Astrocyte (in vitro differentiated cells and primary cell): Measurements from ENCODE around the gene ANKRD30A. TPM values are rescaled to one million over a fixed set of nuclear protein-coding genes. Genes with fewer than 3 reads are reported as not detected.
"Not testable (repeated sequence)": the region's sequence is repeated elsewhere in the genome, so short reads cannot be mapped to it uniquely, and the experiment has no call there.

ENCODE experiments used
- DNase-seq: peaks from one replicate; pipeline ENCODE4 v3.0.0-alpha.2; 2010; ENCODE audit warnings: low read depth
- FAIRE-seq: peaks from 2 replicates; lab custom pipeline; 2011; peaks lifted over from hg19 to GRCh38; lab: Jason Lieb, UNC
- H2AFZ ChIP-seq: 2 replicates; pipeline ENCODE4 v1.6.0; 2012; ENCODE audit warnings: low read depth, low read length, inconsistent platforms
- H3K27ac ChIP-seq: 2 replicates; pipeline ENCODE4 v1.5.1; 2011; ENCODE audit warnings: low read depth, low read length, inconsistent platforms
- H3K27me3 ChIP-seq: 2 replicates; pipeline ENCODE4 v1.6.0; 2011; ENCODE audit warnings: low read length, inconsistent platforms; ENCODE audit not compliant: insufficient read depth
- H3K36me3 ChIP-seq: 2 replicates; pipeline ENCODE4 v1.5.1; 2011; ENCODE audit warnings: low read length, inconsistent platforms; ENCODE audit not compliant: insufficient read depth
- H3K4me1 ChIP-seq: 2 replicates; pipeline ENCODE4 v1.5.1; 2011; ENCODE audit warnings: low read length, inconsistent platforms; ENCODE audit not compliant: insufficient read depth
- H3K4me2 ChIP-seq: 2 replicates; pipeline ENCODE4 v1.6.0; 2012; ENCODE audit warnings: low read length, inconsistent platforms
- H3K4me3 ChIP-seq: 2 replicates; pipeline ENCODE4 v1.5.1; 2011; ENCODE audit warnings: low read depth, mild to moderate bottlenecking, low read length, inconsistent platforms; ENCODE audit not compliant: insufficient read depth
- H3K79me2 ChIP-seq: 2 replicates; pipeline ENCODE4 v1.6.0; 2012; ENCODE audit warnings: mild to moderate bottlenecking, low read length, inconsistent platforms; ENCODE audit not compliant: insufficient read depth
- H3K9ac ChIP-seq: 2 replicates; pipeline ENCODE4 v1.6.0; 2012; ENCODE audit warnings: mild to moderate bottlenecking, low read length, inconsistent platforms
- H3K9me3 ChIP-seq: 2 replicates; pipeline ENCODE4 v1.5.1; 2012; ENCODE audit warnings: low read depth, mild to moderate bottlenecking, low read length, inconsistent platforms; ENCODE audit not compliant: insufficient read depth
- H4K20me1 ChIP-seq: 2 replicates; pipeline ENCODE4 v1.6.0; 2012; ENCODE audit warnings: low read length, inconsistent platforms; ENCODE audit not compliant: insufficient read depth
- H3K27ac Mint-ChIP-seq: one replicate; pipeline ENCODE4 v1.8.0; 2021; ENCODE audit warnings: mild to moderate bottlenecking, mixed read lengths; ENCODE audit not compliant: unreplicated experiment
- H3K27me3 Mint-ChIP-seq: one replicate; pipeline ENCODE4 v1.8.0; 2021; ENCODE audit warnings: low read depth, mixed read lengths; ENCODE audit not compliant: unreplicated experiment
- H3K36me3 Mint-ChIP-seq: one replicate; pipeline ENCODE4 v1.8.0; 2021; ENCODE audit warnings: low read depth, mixed read lengths; ENCODE audit not compliant: unreplicated experiment
- H3K4me1 Mint-ChIP-seq: one replicate; pipeline ENCODE4 v1.8.0; 2021; ENCODE audit warnings: low read depth, mixed read lengths; ENCODE audit not compliant: unreplicated experiment
- H3K4me3 Mint-ChIP-seq: one replicate; pipeline ENCODE4 v1.8.0; 2021; ENCODE audit warnings: mild to moderate bottlenecking, moderate library complexity, mixed read lengths; ENCODE audit not compliant: unreplicated experiment
- H3K9me3 Mint-ChIP-seq: one replicate; pipeline ENCODE4 v1.8.0; 2021; ENCODE audit warnings: mild to moderate bottlenecking, mixed read lengths; ENCODE audit not compliant: unreplicated experiment
- CTCF ChIP-seq: IDR thresholded peaks from 2 replicates; pipeline ENCODE4 v1.5.1; 2011; ENCODE audit warnings: low read depth, mild to moderate bottlenecking, inconsistent platforms, low read length, moderate library complexity; ENCODE audit not compliant: insufficient read depth
- EZH2 ChIP-seq: IDR thresholded peaks from 2 replicates; pipeline ENCODE4 v1.6.1; 2012; ENCODE audit warnings: mild to moderate bottlenecking, low read length, inconsistent platforms; ENCODE audit not compliant: insufficient read depth
- total RNA-seq: library from RNA; stranded (reverse); gene quantifications from 2 replicates; pipeline ENCODE4 v1.2.1, GENCODE V29; 2021

The ANKRD30A gene
- total RNA-seq, 1 donor from 2014 or later = not detected

- FAIRE-seq = no peak
- no peak overlapping the region for H2AFZ ChIP-seq
- Mint-ChIP-seq H3K27ac (no peak overlapping the region), H3K4me3 (no peak overlapping the region), H3K4me1 (no peaks in the 10 kb centered on the region), H3K36me3 (no peaks in the 10 kb centered on the region), H3K27me3 (no peaks in the 10 kb centered on the region), H3K9me3 (peaks cover 14% of the 10 kb centered on the region)
- peaks cover 21% of the 10 kb centered on the region for H3K9me3 ChIP-seq
- H3K9ac ChIP-seq = no peak overlapping the region
- no peaks in the 10 kb centered on the region for H3K79me2 ChIP-seq
- no peaks in the 10 kb centered on the region for H4K20me1 ChIP-seq
- no peaks in the 10 kb centered on the region for H3K4me1 ChIP-seq
- DNase-seq = no peak
- no peak overlapping the region for H3K4me3 ChIP-seq
- H3K4me2 ChIP-seq = no peak overlapping the region
- TF ChIP-seq EZH2 (no peak), CTCF (no peak)
- H3K36me3 ChIP-seq = no peaks in the 10 kb centered on the region
- no peak overlapping the region for H3K27ac ChIP-seq
- H3K27me3 ChIP-seq = no peaks in the 10 kb centered on the region
Observed at GRCh38 chr10:37381271-37381670, 255.9 kb downstream of the ANKRD30A start.

- H3K27ac Mint-ChIP-seq = no peak overlapping the region
- H3K27me3 Mint-ChIP-seq = no peaks in the 10 kb centered on the region
- Histone ChIP-seq H3K27me3 (no peaks in the 10 kb centered on the region), H3K36me3 (no peaks in the 10 kb centered on the region), H3K4me2 (no peak overlapping the region), H4K20me1 (no peaks in the 10 kb centered on the region), H3K27ac (no peak overlapping the region), H3K4me3 (no peak overlapping the region), H3K4me1 (no peaks in the 10 kb centered on the region), H3K9ac (no peak overlapping the region), H3K9me3 (peaks cover 18% of the 10 kb centered on the region), H2AFZ (no peak overlapping the region), H3K79me2 (no peaks in the 10 kb centered on the region)
- H3K4me1 Mint-ChIP-seq = no peaks in the 10 kb centered on the region
- TF ChIP-seq EZH2 (no peak), CTCF (no peak)
- no peak overlapping the region for H3K4me3 Mint-ChIP-seq
- no peaks in the 10 kb centered on the region for H3K36me3 Mint-ChIP-seq
- H3K9me3 Mint-ChIP-seq = peaks cover 16% of the 10 kb centered on the region
- FAIRE-seq = no peak
- no peak for DNase-seq
Observed at GRCh38 chr10:37384923-37385322, 259.5 kb downstream of the ANKRD30A start.

GRCh38 chr10:37390926-37391325 is 265.5 kb downstream of the ANKRD30A start:
- no peak for TF ChIP-seq CTCF
- no peak for TF ChIP-seq EZH2
- no peak overlapping the region for H3K4me2 ChIP-seq
- no peak overlapping the region for H2AFZ ChIP-seq
- no peaks in the 10 kb centered on the region for H3K27me3 ChIP-seq
- H3K9ac ChIP-seq = no peak overlapping the region
- no peaks in the 10 kb centered on the region for H3K36me3 Mint-ChIP-seq
- no peak overlapping the region for H3K27ac Mint-ChIP-seq
- H3K4me3 Mint-ChIP-seq = no peak overlapping the region
- H3K9me3 ChIP-seq = peaks cover 5% of the 10 kb centered on the region
- no peaks in the 10 kb centered on the region for H3K4me1 Mint-ChIP-seq
- no peak for FAIRE-seq
- peaks cover 11% of the 10 kb centered on the region for H3K9me3 Mint-ChIP-seq
- no peaks in the 10 kb centered on the region for H3K4me1 ChIP-seq
- H4K20me1 ChIP-seq = no peaks in the 10 kb centered on the region
- no peaks in the 10 kb centered on the region for H3K27me3 Mint-ChIP-seq
- DNase-seq = no peak
- no peaks in the 10 kb centered on the region for H3K79me2 ChIP-seq
- H3K36me3 ChIP-seq = no peaks in the 10 kb centered on the region
- no peak overlapping the region for H3K4me3 ChIP-seq
- H3K27ac ChIP-seq = no peak overlapping the region

GRCh38 chr10:37400774-37401173 is 275.4 kb downstream of the ANKRD30A start:
- H3K27ac Mint-ChIP-seq, H3K27me3 ChIP-seq, H4K20me1 ChIP-seq, H3K4me3 ChIP-seq, FAIRE-seq, H3K36me3 Mint-ChIP-seq, H3K9ac ChIP-seq, H3K4me1 Mint-ChIP-seq, H3K9me3 ChIP-seq, H3K9me3 Mint-ChIP-seq, H3K36me3 ChIP-seq, H3K27me3 Mint-ChIP-seq, H3K4me3 Mint-ChIP-seq, DNase-seq, H2AFZ ChIP-seq, H3K4me1 ChIP-seq, H3K27ac ChIP-seq, H3K79me2 ChIP-seq, H3K4me2 ChIP-seq: not testable (repeated sequence)
